Parathyroid adenoma (tissue), 2 donors: Measurements from ENCODE around the gene MAP3K4.

Experiments used
- H2AFZ ChIP-seq: fragments of 300-600 bp; sonication (generic); one replicate; pipeline ENCODE4 v1.7.0; 2017; ENCODE audit warnings: antibody characterized with exemption, mild to moderate bottlenecking
- H3K27ac ChIP-seq: fragments of 300-600 bp; sonication (generic); one replicate; pipeline ENCODE4 v1.7.0; 2017
- H3K27me3 ChIP-seq: fragments of 300-600 bp; sonication (generic); one replicate; pipeline ENCODE4 v1.7.0; 2017; ENCODE audit warnings: low read length; ENCODE audit not compliant: control insufficient read depth, insufficient read depth
- H3K36me3 ChIP-seq: fragments of 300-600 bp; sonication (generic); one replicate; pipeline ENCODE4 v1.7.0; 2017; ENCODE audit warnings: low read length; ENCODE audit not compliant: control insufficient read depth, insufficient read depth
- H3K4me1 ChIP-seq: fragments of 300-600 bp; sonication (generic); one replicate; pipeline ENCODE4 v1.7.0; 2017; ENCODE audit warnings: control low read depth
- H3K4me2 ChIP-seq: fragments of 300-600 bp; sonication (generic); one replicate; pipeline ENCODE4 v1.7.0; 2017; ENCODE audit warnings: low read length
- H3K4me3 ChIP-seq: fragments of 300-600 bp; sonication (generic); one replicate; pipeline ENCODE4 v1.7.0; 2017; ENCODE audit warnings: low read depth, low read length
- H3K79me2 ChIP-seq: fragments of 300-600 bp; sonication (generic); one replicate; pipeline ENCODE4 v1.7.0; 2017; ENCODE audit warnings: control low read depth
- H3K9ac ChIP-seq: fragments of 300-600 bp; sonication (generic); one replicate; pipeline ENCODE4 v1.7.0; 2017; ENCODE audit warnings: mild to moderate bottlenecking
- H3K9me3 ChIP-seq: fragments of 300-600 bp; sonication (generic); one replicate; pipeline ENCODE4 v1.7.0; 2017; ENCODE audit warnings: low read length; ENCODE audit not compliant: control insufficient read depth
- TF ChIP-seq, protein P1 (sequence below): fragments of 300-600 bp; sonication (generic); IDR thresholded peaks from one replicate; pipeline ENCODE4 v1.7.0; 2017; ENCODE audit warnings: antibody characterized with exemption, mild to moderate bottlenecking
- donor health status: primary hyperparathyroidism.

MAP3K4 gene

DNA sequence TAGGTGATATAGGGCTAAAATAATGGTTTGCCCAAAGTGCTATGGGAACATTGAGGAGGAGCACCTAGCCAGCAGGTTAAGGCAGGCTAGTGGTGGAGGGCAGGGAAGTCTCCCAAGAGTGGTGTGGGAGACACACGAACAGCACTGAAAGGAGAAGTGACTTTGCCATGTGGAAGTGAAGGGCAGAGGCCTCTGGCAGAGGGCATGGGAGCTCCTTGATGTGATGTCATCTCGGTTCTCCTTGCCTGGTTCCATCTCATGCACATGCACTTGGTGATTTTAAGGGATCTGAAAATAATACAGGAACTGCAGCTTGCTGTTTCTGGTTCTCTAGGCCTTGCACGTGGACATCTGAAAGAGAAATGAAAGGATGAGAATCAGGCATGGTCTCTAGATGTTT is 4.7 kb upstream of the MAP3K4 start:
- TF ChIP-seq, protein P1, sequence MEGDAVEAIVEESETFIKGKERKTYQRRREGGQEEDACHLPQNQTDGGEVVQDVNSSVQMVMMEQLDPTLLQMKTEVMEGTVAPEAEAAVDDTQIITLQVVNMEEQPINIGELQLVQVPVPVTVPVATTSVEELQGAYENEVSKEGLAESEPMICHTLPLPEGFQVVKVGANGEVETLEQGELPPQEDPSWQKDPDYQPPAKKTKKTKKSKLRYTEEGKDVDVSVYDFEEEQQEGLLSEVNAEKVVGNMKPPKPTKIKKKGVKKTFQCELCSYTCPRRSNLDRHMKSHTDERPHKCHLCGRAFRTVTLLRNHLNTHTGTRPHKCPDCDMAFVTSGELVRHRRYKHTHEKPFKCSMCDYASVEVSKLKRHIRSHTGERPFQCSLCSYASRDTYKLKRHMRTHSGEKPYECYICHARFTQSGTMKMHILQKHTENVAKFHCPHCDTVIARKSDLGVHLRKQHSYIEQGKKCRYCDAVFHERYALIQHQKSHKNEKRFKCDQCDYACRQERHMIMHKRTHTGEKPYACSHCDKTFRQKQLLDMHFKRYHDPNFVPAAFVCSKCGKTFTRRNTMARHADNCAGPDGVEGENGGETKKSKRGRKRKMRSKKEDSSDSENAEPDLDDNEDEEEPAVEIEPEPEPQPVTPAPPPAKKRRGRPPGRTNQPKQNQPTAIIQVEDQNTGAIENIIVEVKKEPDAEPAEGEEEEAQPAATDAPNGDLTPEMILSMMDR = no peak
- Histone ChIP-seq H3K4me2 (no peak overlapping the region), H3K27ac (no peak overlapping the region), H3K9me3 (no peaks in the 10 kb centered on the region), H2AFZ (no peak overlapping the region), H3K36me3 (no peaks in the 10 kb centered on the region), H3K27me3 (no peaks in the 10 kb centered on the region), H3K4me1 (no peaks in the 10 kb centered on the region), H3K4me3 (no peak overlapping the region), H3K9ac (no peak overlapping the region), H3K79me2 (no peaks in the 10 kb centered on the region)

DNA sequence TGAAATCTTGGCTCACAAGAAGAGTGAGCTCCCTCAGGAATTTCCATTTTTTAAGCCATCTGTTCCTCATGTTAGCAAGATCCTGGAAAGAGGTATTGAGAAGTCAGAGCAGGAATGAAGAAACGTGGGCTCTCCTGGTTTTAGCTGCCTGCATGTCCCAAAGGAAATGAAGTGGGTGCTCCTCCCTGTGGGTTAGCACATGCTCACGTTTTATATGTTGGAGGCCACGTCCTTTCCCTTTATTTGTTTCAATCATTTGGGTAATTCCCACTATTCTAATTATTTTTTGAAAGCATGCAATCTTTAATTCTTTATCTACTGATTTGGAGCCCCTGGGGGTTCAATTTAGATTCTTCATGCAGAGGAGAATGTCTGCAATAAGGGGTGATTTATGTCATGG is 4.3 kb upstream of the MAP3K4 start:
- no peaks in the 10 kb centered on the region for H3K4me1 ChIP-seq
- no peak overlapping the region for H2AFZ ChIP-seq
- no peak overlapping the region for H3K4me2 ChIP-seq
- H3K27ac ChIP-seq = no peak overlapping the region
- H3K9ac ChIP-seq = no peak overlapping the region
- TF ChIP-seq, protein P1 = no peak
- no peaks in the 10 kb centered on the region for H3K27me3 ChIP-seq
- no peak overlapping the region for H3K4me3 ChIP-seq
- no peaks in the 10 kb centered on the region for H3K36me3 ChIP-seq
- H3K79me2 ChIP-seq = no peaks in the 10 kb centered on the region
- H3K9me3 ChIP-seq = no peaks in the 10 kb centered on the region

DNA sequence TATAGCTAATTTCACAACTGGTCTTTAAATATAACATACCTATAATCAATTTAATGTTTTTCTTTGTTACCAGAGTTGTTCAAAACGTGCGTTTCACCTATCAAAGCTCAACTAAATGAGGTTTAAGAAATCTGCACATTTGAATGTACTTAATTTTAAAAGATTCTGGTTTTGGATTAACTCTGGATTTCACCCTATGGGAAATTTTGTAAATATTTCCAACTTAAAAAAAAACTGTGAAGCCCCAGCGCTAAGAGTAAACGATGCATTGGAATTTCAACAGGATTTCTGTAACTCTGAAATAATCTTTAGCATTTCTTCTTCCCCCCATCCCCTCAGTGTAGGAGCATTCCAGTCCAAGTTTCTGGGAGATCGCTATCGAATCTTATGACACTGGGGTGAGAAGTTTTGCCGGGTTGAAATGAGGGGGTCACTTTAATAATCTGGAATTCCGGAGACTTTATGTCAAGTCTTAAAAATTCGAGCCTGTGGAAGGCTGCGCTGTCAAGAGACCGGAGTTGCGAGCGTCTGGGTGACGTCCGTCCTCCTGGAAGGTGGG is 643 bp upstream of the MAP3K4 start:
- H3K4me3 ChIP-seq = peak overlapping the region; percentile 72
- no peak overlapping the region for H3K9ac ChIP-seq
- H3K79me2 ChIP-seq = peaks cover 14% of the 10 kb centered on the region
- H3K4me1 ChIP-seq = peaks cover 5% of the 10 kb centered on the region
- H3K27me3 ChIP-seq = no peaks in the 10 kb centered on the region
- H3K36me3 ChIP-seq = no peaks in the 10 kb centered on the region
- TF ChIP-seq, protein P1 = no peak
- H2AFZ ChIP-seq = peak overlapping the region; percentile 93
- H3K4me2 ChIP-seq = peak overlapping the region; percentile 66
- peak overlapping the region; percentile 81 for H3K27ac ChIP-seq
- H3K9me3 ChIP-seq = no peaks in the 10 kb centered on the region

DNA sequence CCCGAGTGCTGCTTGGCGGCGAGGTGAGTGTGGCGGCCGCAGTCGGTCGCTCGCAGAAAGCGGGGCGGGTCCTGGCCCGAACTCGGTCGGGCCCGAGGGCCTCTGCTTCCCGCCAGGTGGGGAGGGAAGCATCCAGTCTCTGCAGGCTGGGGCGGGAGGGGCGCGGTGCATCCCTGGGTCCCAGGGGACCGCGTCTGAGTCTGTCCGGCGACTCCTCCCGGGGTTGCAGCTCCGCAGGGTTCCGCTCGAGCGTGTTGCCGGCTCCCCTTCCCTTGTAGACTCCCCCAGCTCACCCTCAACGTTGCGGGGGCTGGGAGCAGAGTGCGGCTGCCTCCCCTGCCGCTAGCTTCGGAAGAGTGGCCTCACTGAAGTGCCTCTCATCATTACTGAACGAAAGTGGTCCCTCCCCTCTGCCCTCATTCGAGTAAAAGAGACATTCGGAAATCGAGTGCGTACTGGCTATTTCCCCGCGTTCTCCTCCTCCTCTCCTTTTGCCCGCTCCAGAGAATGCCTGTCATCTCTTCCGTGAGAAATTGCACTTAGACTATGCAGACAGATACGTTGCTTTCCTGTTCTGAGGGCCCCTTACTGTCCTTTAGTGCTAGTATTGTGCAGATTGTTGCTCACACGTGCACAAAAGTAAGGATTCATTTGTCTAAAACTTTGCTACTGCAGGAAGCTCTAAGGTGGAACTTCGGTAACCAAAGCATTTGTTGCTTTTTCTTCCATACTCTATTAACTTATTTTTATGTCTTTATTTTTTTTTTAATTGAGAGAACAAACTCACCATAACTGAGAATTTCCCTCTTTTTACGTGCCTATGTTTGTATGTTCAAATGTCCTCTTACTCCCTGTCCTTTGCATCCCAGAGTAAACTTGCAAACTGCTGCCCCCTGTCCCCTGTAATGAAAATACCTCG is 751 bp downstream of the MAP3K4 start:
- H3K36me3 ChIP-seq = no peaks in the 10 kb centered on the region
- peak overlapping the region; percentile 81 for H3K27ac ChIP-seq
- no peaks in the 10 kb centered on the region for H3K27me3 ChIP-seq
- H3K79me2 ChIP-seq = peaks cover 21% of the 10 kb centered on the region
- TF ChIP-seq, protein P1 = peak; percentile 60
- peak overlapping the region; percentile 47 for H3K9ac ChIP-seq
- peak overlapping the region; percentile 72 for H3K4me3 ChIP-seq
- H3K4me1 ChIP-seq = peaks cover 7% of the 10 kb centered on the region
- peak overlapping the region; percentile 76 for H3K4me2 ChIP-seq
- H2AFZ ChIP-seq = peak overlapping the region; percentile 93
- H3K9me3 ChIP-seq = no peaks in the 10 kb centered on the region
